Measurements from ENCODE around the gene ARID1B.

ARID1B gene

DNA sequence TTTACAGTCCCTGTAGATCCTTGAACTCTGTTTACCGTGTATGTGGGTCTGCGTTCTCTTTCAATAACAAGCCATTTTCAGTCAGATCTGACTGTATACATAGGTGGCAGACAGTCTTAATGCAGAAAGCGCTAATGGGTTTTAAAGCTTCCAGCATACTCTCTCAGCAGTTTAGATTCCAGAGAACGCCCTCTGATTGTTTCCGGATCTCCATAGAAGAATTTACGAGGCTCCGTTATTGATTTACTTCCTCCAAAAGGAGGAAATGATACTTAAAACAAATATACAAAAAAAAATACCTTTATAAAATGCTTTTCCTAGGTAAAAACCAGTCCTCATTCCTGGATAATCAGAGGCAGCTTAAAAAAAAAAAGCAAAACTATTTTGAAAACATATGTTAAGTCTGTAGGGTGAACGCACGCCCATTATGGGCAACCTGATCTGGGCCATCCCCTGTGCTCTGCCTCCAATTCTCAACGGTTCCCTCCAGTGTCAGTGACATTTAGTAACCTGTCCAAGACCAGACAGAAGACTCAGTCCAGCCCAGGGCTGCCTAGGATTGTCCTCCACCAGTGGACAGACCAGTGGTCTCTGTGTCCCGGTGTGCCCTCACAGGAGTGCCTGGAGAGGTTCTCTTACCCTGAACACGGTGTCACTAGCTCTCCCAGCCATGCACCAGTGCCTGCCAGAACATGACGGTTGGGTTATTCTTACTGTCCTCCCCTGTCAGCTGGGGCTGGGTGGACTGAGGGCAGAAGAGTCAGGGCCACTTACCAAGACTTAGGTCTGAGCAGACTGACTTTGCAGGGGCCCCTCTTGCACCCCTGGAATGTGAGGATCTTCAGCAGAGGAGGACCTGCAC, 217.3 kb downstream of the ARID1B start:
- TF ChIP-seq TAF1 (IDR thresholded peaks at IDR 0.05; ENCODE audit: borderline replicate concordance, insufficient read depth, low read length): no peak
- no peak for TF ChIP-seq SIN3A (IDR thresholded peaks at IDR 0.05; ENCODE audit: borderline replicate concordance, insufficient read depth, low read length)
- TF ChIP-seq, protein P1, sequence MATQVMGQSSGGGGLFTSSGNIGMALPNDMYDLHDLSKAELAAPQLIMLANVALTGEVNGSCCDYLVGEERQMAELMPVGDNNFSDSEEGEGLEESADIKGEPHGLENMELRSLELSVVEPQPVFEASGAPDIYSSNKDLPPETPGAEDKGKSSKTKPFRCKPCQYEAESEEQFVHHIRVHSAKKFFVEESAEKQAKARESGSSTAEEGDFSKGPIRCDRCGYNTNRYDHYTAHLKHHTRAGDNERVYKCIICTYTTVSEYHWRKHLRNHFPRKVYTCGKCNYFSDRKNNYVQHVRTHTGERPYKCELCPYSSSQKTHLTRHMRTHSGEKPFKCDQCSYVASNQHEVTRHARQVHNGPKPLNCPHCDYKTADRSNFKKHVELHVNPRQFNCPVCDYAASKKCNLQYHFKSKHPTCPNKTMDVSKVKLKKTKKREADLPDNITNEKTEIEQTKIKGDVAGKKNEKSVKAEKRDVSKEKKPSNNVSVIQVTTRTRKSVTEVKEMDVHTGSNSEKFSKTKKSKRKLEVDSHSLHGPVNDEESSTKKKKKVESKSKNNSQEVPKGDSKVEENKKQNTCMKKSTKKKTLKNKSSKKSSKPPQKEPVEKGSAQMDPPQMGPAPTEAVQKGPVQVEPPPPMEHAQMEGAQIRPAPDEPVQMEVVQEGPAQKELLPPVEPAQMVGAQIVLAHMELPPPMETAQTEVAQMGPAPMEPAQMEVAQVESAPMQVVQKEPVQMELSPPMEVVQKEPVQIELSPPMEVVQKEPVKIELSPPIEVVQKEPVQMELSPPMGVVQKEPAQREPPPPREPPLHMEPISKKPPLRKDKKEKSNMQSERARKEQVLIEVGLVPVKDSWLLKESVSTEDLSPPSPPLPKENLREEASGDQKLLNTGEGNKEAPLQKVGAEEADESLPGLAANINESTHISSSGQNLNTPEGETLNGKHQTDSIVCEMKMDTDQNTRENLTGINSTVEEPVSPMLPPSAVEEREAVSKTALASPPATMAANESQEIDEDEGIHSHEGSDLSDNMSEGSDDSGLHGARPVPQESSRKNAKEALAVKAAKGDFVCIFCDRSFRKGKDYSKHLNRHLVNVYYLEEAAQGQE (IDR thresholded peaks at IDR 0.05; ENCODE audit: insufficient read depth in 1 of 2, low read depth in 2 of 2, low read length in 2 of 2): no peak
- TF ChIP-seq POLR2AphosphoS5 (IDR thresholded peaks at IDR 0.05; ENCODE audit: low read depth, low read length): no peak
- TF ChIP-seq FOXP2 (optimal IDR thresholded peaks at IDR 0.05; ENCODE audit: borderline replicate concordance, extremely low read depth, extremely low read length, insufficient read depth): no peak

DNA sequence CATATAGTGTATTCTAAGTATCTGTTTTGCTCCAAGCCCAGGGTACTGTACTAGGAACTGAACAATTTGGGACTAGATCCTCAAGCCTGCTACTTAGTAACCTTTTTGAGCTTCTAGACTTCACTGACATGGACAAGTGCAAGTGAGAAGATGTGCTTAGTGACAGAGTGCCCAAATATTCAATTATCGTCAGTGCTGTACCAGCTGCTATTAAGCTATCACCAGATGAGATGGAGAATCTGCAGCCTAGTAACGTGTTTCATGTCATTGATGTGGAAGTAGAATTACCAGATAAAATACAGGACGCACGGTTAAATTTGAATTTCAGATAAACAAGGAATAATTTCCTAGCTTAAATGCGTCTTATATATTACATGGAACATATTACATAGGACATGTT, 218.3 kb downstream of the ARID1B start:
- no peak for TF ChIP-seq SIN3A (IDR thresholded peaks at IDR 0.05; ENCODE audit: borderline replicate concordance, insufficient read depth, low read length)
- TF ChIP-seq TAF1 (IDR thresholded peaks at IDR 0.05; ENCODE audit: borderline replicate concordance, insufficient read depth, low read length): no peak
- no peak for TF ChIP-seq FOXP2 (optimal IDR thresholded peaks at IDR 0.05; ENCODE audit: borderline replicate concordance, extremely low read depth, extremely low read length, insufficient read depth)
- TF ChIP-seq POLR2AphosphoS5 (IDR thresholded peaks at IDR 0.05; ENCODE audit: low read depth, low read length): no peak
- TF ChIP-seq, protein P1 (IDR thresholded peaks at IDR 0.05; ENCODE audit: insufficient read depth in 1 of 2, low read depth in 2 of 2, low read length in 2 of 2): no peak

DNA sequence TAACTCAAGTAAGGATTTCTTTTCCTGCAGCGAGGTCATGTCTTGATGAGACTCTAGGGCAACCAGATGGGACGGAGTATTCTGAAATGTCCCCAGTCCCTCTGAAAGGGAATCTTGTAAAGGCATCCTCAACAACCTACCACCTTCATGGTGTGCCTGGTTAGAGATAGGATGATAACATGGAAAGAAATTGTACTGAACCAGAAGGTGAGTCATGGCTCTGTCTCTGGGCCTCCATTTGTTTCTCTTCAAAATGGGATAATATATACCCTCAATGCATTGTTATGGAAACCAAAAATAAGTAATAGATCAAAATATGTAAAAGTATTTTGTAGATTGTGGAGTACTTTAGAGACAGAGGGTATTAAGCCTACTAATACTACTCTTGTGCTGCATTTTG, 219.1 kb downstream of the ARID1B start:
- TF ChIP-seq SIN3A (IDR thresholded peaks at IDR 0.05; ENCODE audit: borderline replicate concordance, insufficient read depth, low read length) (no peak), TAF1 (IDR thresholded peaks at IDR 0.05; ENCODE audit: borderline replicate concordance, insufficient read depth, low read length) (no peak)

DNA sequence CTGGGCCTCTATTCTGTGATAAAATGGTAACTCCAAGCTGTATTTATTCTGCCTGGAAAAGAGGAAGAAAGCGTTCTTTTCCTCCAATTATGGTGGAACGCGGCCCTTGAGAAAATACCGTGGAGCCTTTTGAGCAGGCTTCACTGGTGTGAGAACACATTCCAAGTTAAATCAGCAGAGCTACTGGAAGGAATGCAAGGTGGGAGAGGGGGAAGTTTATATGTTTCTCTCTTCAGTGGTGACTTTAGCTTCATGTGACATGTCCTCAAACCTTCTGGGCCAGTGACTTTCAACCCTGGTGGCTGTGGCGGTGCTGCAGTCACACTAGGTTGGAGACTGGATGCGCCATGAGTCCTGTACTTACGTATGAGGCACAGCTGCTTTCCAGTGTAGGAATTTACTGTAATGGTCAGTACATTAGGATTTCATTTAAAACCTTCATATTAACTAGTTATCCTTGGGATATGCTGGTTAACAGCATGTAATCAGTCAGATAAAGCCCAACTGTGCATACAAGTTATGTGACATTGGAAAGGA, 221.7 kb downstream of the ARID1B start:
- TF ChIP-seq POLR2AphosphoS5 (IDR thresholded peaks at IDR 0.05; ENCODE audit: low read depth, low read length) (no peak), FOXP2 (optimal IDR thresholded peaks at IDR 0.05; ENCODE audit: borderline replicate concordance, extremely low read depth, extremely low read length, insufficient read depth) (no peak), TAF1 (IDR thresholded peaks at IDR 0.05; ENCODE audit: borderline replicate concordance, insufficient read depth, low read length) (no peak), SIN3A (IDR thresholded peaks at IDR 0.05; ENCODE audit: borderline replicate concordance, insufficient read depth, low read length) (no peak)
- TF ChIP-seq, protein P1 (IDR thresholded peaks at IDR 0.05; ENCODE audit: insufficient read depth in 1 of 2, low read depth in 2 of 2, low read length in 2 of 2): no peak

DNA sequence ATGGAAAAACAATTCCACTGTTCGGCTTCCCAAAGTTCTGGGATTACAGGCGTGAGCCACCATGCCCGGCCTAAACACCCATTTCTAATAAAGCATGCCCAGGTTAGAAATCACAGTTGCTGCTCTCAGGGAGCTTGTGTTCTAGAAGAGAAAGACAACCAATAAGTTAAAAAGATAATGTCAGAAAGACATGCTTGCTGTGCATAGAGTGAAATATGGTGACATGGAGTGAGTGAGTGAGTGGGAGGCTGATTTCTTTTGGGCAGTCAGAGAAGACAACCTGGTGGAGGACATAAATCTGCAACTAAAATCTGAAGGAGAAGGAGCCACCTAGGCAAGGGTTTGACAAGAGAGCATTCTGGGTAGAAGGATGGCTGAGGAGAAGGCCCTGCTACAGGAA, 222.6 kb downstream of the ARID1B start:
- TF ChIP-seq, protein P1 (IDR thresholded peaks at IDR 0.05; ENCODE audit: insufficient read depth in 1 of 2, low read depth in 2 of 2, low read length in 2 of 2): no peak
- TF ChIP-seq FOXP2 (optimal IDR thresholded peaks at IDR 0.05; ENCODE audit: borderline replicate concordance, extremely low read depth, extremely low read length, insufficient read depth): no peak
- no peak for TF ChIP-seq POLR2AphosphoS5 (IDR thresholded peaks at IDR 0.05; ENCODE audit: low read depth, low read length)
- TF ChIP-seq SIN3A (IDR thresholded peaks at IDR 0.05; ENCODE audit: borderline replicate concordance, insufficient read depth, low read length): no peak
- no peak for TF ChIP-seq TAF1 (IDR thresholded peaks at IDR 0.05; ENCODE audit: borderline replicate concordance, insufficient read depth, low read length)
